ENCODE measurements around the gene CAPSL.

GRCh38 chr5:35856765-35857351, 81.6 kb downstream of the CAPSL start, which contains the start of gene IL7R:
- TF ChIP-seq CTCF (IDR thresholded peaks at IDR 0.05): no peak
- TF ChIP-seq POLR2A (IDR thresholded peaks at IDR 0.05): no peak

Data from testis (tissue), 2 donors.